Lower lobe of right lung (tissue), 2 donors: Measurements from ENCODE around the gene KBTBD6. TPM values are rescaled to one million over a fixed set of nuclear protein-coding genes. Genes with fewer than 3 reads are reported as not detected.

Experiments used
- ATAC-seq, 2 donors: fragments of 200-7000 bp; cut with Tn5 transposase; one replicate each; pipeline ENCODE4 v1.9.1; 2020 to 2022; ENCODE audit warnings: mild to moderate bottlenecking in 2 of 2, moderate library complexity in 2 of 2
- DNase-seq: peaks from one replicate; pipeline ENCODE4 v3.0.0-alpha.2; 2020
- H3K27ac ChIP-seq: fragments of 200-600 bp; one replicate; pipeline ENCODE4 v1.8.0; 2022
- H3K27me3 ChIP-seq: fragments of 200-600 bp; one replicate; pipeline ENCODE4 v1.8.0; 2022; ENCODE audit warnings: low read depth
- H3K36me3 ChIP-seq: fragments of 200-600 bp; one replicate; pipeline ENCODE4 v1.8.0; 2022; ENCODE audit warnings: mild to moderate bottlenecking
- H3K4me1 ChIP-seq: fragments of 200-600 bp; one replicate; pipeline ENCODE4 v1.8.0; 2022
- H3K4me3 ChIP-seq: fragments of 200-600 bp; one replicate; pipeline ENCODE4 v1.8.0; 2022; ENCODE audit warnings: mild to moderate bottlenecking
- H3K9me3 ChIP-seq: fragments of 200-600 bp; one replicate; pipeline ENCODE4 v1.8.0; 2022
- intact Hi-C: fragments of 100-400 bp; cut with DNase I; formaldehyde crosslinking; loops from one replicate; pipeline ENCODE4 v1.11.0; 2022
- total RNA-seq: library from RNA; stranded (reverse); fragmentation: NEBNext Ultra II Directional; extraction: Animal tissue kit (Norgen Biotek cat#: 25700); gene quantifications from one replicate; pipeline ENCODE4 v1.2.1, GENCODE V29; 2021
- TF ChIP-seq, protein P1 (sequence below): fragments of 200-600 bp; IDR thresholded peaks from one replicate; pipeline ENCODE4 v1.8.0; 2022; ENCODE audit warnings: antibody characterized with exemption, mild to moderate bottlenecking
- donor health status: DM: no; HTN: yes; CAD: no; lungs with severe emphysema.

Gene KBTBD6
- total RNA-seq, 1 donor from 2014 or later, result 6.0 TPM

DNA sequence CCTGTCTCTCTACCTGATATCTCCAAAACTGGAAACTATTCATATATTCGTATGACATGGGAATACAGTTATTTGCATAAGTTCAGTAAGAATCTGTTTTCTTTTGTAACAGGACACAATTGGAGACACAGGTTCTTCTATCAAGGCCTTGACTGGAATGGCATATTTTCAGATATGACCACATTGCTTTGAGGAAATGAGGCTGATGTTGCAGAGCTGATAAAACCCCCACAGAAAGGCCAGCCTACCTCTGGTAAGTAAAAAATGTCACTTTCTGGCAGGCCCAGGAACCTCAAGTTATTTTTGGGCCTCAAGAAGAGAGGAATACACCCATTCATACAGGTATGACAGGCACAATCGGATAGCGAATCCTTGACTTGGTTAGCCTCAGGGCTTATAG, 29.5 kb upstream of the KBTBD6 start:
- Histone ChIP-seq H3K4me3 (no peak overlapping the region), H3K4me1 (no peaks in the 10 kb centered on the region), H3K36me3 (no peaks in the 10 kb centered on the region), H3K9me3 (no peaks in the 10 kb centered on the region), H3K27ac (no peak overlapping the region), H3K27me3 (no peaks in the 10 kb centered on the region)
- ATAC-seq (no peak), DNase-seq (no peak)
- TF ChIP-seq, protein P1, sequence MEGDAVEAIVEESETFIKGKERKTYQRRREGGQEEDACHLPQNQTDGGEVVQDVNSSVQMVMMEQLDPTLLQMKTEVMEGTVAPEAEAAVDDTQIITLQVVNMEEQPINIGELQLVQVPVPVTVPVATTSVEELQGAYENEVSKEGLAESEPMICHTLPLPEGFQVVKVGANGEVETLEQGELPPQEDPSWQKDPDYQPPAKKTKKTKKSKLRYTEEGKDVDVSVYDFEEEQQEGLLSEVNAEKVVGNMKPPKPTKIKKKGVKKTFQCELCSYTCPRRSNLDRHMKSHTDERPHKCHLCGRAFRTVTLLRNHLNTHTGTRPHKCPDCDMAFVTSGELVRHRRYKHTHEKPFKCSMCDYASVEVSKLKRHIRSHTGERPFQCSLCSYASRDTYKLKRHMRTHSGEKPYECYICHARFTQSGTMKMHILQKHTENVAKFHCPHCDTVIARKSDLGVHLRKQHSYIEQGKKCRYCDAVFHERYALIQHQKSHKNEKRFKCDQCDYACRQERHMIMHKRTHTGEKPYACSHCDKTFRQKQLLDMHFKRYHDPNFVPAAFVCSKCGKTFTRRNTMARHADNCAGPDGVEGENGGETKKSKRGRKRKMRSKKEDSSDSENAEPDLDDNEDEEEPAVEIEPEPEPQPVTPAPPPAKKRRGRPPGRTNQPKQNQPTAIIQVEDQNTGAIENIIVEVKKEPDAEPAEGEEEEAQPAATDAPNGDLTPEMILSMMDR, result no peak
- intact Hi-C loops, result no loop called here

DNA sequence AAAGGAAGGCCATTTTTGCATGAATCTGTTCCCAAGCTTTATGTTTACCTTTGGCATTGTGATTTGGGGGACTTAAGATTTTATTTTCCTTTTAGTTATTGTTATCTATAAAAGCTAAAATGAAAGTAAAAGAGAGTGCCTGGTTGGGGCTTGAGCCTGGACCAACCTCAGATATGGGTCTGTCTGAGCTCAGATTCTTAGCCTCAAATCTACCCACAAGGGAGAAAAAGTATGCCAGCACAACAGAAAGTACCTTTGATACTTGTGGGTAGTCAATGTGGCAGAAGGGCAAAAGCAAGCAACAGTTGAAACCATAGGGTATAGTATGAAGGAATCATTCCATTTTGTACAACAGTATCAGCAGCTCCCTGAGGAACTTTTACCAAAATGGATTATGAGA, 26.6 kb upstream of the KBTBD6 start:
- no peaks in the 10 kb centered on the region for H3K9me3 ChIP-seq
- TF ChIP-seq, protein P1, result no peak
- ATAC-seq (no peak), DNase-seq (no peak)
- intact Hi-C loops, result no loop called here
- H3K27ac ChIP-seq, result no peak overlapping the region
- H3K4me3 ChIP-seq, result no peak overlapping the region
- H3K4me1 ChIP-seq, result no peaks in the 10 kb centered on the region
- H3K27me3 ChIP-seq, result no peaks in the 10 kb centered on the region
- H3K36me3 ChIP-seq, result no peaks in the 10 kb centered on the region

DNA sequence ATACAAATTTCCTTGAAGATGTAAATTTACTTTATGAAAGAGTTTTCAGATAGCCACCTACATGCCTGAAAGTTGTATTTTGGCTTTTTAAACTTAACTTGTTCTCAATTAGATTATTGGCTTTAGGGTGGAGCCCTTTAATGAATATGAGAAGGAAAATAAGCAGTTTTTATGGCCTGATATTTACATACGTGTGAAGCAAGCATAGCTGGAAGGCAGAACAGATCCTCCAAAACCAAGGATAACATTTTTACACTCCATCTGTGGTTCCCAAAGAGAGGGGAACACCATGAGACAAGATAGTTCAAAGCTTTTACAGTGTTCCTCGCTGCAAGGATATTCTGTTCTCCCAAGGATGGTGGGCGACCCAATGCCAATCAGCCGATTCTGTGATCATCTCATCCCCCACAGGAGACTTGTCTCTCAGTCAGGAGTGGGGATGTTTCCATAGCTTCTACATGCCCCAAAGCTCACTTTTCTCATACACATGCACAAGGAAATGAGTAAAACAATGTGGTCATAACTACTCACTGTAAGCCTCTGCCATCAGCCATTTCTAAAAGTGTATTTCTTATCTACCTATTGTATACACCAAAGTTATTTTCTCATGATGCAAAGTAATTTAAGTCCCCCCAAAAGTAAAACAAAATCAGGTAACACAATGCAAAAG, 24.6 kb upstream of the KBTBD6 start:
- intact Hi-C loops, result no loop called here
- Histone ChIP-seq H3K4me1 (no peaks in the 10 kb centered on the region), H3K9me3 (peaks cover 6% of the 10 kb centered on the region), H3K36me3 (no peaks in the 10 kb centered on the region), H3K4me3 (no peak overlapping the region), H3K27me3 (no peaks in the 10 kb centered on the region), H3K27ac (no peak overlapping the region)
- DNase-seq (no peak), ATAC-seq (no peak)
- TF ChIP-seq, protein P1, result no peak

DNA sequence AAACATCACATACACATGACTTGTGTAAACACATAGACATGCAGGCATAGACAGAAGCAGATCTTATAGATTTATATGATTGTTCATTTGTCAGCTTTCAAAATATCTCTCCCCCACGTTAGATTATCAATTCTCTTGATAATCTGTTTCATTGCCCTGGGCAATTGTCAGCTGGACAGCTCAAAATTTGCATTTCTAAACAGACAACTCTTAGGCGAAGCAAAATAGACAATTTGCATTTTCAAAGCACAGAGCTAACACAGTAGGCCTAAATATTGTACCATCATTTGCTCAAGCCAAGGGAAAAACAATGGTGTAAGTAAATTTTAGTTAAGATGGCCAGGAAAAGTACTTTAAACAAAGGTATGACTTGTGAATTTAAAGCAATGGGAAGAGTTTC, 24.0 kb upstream of the KBTBD6 start:
- DNase-seq (no peak), ATAC-seq (no peak)
- Histone ChIP-seq H3K9me3 (peaks cover 11% of the 10 kb centered on the region), H3K36me3 (no peaks in the 10 kb centered on the region), H3K4me1 (no peaks in the 10 kb centered on the region), H3K27me3 (no peaks in the 10 kb centered on the region), H3K27ac (no peak overlapping the region), H3K4me3 (no peak overlapping the region)
- intact Hi-C loops, result no loop called here
- TF ChIP-seq, protein P1, result no peak

DNA sequence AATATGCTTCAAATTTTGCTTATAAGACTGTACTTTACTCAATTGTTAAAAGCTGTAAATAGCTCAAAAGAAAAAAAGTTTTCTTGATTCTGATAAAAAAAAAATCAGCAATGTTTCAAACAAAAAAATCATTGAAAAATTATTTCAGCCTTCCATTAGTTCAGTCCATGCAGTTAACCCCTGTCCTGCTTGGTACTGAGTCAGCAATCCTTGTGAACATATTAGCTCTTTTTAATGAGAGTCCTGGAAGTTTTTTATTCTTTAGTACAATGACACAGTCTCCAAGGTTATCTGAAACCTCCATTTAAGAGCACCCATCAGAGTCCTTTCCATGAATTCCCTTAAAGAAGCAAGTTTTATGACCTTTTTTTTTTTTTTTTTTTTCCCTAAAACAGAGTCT, 21.4 kb upstream of the KBTBD6 start:
- Histone ChIP-seq H3K4me3 (no peak overlapping the region), H3K4me1 (no peaks in the 10 kb centered on the region), H3K27me3 (no peaks in the 10 kb centered on the region), H3K36me3 (no peaks in the 10 kb centered on the region), H3K27ac (no peak overlapping the region), H3K9me3 (peaks cover 23% of the 10 kb centered on the region)
- no peak for ATAC-seq
- intact Hi-C loops, result no loop called here
- no peak for DNase-seq
- TF ChIP-seq, protein P1, result no peak
